ENCODE data around the gene CRYBG3. TPM values are rescaled to one million over a fixed set of nuclear protein-coding genes. Genes with fewer than 3 reads are reported as not detected.

The CRYBG3 gene
- polyA plus RNA-seq, 1 donor from 2014 or later = 1.3 TPM

DNA sequence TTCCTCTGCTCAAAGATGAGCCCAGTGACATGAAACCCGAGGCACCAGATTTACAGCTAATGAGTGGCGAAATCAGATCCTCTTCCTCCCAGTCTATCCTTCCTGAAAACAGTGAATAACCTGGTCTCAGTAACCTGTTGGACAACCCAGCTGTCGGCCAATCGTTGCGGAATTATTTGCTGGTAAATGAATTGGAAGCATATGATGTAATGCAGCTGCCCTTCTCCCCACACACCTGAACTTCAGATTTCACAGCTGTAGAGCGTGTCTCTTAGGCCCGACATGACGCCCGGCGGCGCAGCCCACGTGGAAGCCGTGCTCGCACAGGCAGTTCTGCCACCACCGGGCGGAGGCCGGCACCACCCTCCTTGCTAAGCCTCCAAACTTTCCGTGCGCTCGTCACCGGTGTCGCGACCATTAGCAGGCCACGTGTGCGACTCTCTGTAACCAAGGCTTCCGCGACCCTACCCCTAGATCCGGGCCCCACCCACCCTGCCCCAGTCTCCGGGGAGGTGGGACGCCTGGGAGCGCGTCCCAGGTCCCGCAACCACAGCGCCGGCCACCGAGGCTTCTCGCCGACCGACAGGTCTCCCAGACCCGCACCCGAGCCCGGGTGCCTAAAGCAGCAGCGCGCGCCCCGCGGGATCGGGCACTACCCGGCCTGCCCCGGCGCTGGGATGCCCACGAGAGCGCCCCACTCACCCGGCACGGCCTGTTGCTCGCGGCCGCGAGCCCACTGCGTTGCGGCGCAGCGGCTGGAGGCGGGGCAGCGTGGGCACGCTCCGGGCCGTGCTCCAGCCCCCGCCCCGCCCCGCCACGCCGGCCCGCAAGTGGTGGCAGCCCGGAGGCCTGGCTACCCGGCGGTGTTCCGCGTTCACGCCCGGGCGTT is 150.1 kb downstream of the CRYBG3 start, which contains the start of gene RIOX2:
RIOX2 (minus strand) TSS at position 753 of the 889 bp plus-strand sequence. CDS start 4,838 bp downstream, outside the sequence.
- Histone ChIP-seq H3K27ac (ENCODE audit: low read length) (no peak within 1 kb of the TSS), H3K4me3 (ENCODE audit: low read length) (peak within 1 kb of the TSS; percentile 65), H3K27me3 (ENCODE audit: insufficient read depth, low read depth, low read length) (no peaks in the 10 kb centered on the region), H4K20me1 (ENCODE audit: insufficient read depth) (no peaks in the 10 kb centered on the region), H3K4me2 (ENCODE audit: low read length) (no peak within 1 kb of the TSS), H3F3A (ENCODE audit: insufficient read depth, low read length, poor library complexity, severe bottlenecking) (no peaks in the 10 kb centered on the region), H3K9me2 (ENCODE audit: insufficient read depth, low read length) (no peaks in the 10 kb centered on the region), H3K36me3 (ENCODE audit: insufficient read depth, low read length) (no peaks in the 10 kb centered on the region), H3K9ac (ENCODE audit: low read length) (peak within 1 kb of the TSS; percentile 17), H3K79me2 (replicated peaks; ENCODE audit: insufficient read depth, low read length) (no peaks in the 10 kb centered on the region), H3K9me3 (ENCODE audit: low read length) (no peaks in the 10 kb centered on the region), H2AFZ (ENCODE audit: low read depth, low read length) (no peak within 1 kb of the TSS)
- TF ChIP-seq RAD21 (conservative IDR thresholded peaks at IDR 0.05) (no peak), EP300 (conservative IDR thresholded peaks at IDR 0.05; ENCODE audit: poor library complexity, severe bottlenecking) (no peak), EZH2 (IDR thresholded peaks at IDR 0.05; ENCODE audit: borderline replicate concordance, insufficient read depth, low read length, poor library complexity, severe bottlenecking) (no peak), SMC3 (conservative IDR thresholded peaks at IDR 0.05; ENCODE audit: poor library complexity) (no peak), POLR2AphosphoS5 (IDR thresholded peaks at IDR 0.05) (no peak), MXI1 (conservative IDR thresholded peaks at IDR 0.05; ENCODE audit: poor library complexity, severe bottlenecking) (peak; percentile 40), TAF1 (IDR thresholded peaks at IDR 0.05; ENCODE audit: low read depth) (no peak)
- TF ChIP-seq, protein P1, sequence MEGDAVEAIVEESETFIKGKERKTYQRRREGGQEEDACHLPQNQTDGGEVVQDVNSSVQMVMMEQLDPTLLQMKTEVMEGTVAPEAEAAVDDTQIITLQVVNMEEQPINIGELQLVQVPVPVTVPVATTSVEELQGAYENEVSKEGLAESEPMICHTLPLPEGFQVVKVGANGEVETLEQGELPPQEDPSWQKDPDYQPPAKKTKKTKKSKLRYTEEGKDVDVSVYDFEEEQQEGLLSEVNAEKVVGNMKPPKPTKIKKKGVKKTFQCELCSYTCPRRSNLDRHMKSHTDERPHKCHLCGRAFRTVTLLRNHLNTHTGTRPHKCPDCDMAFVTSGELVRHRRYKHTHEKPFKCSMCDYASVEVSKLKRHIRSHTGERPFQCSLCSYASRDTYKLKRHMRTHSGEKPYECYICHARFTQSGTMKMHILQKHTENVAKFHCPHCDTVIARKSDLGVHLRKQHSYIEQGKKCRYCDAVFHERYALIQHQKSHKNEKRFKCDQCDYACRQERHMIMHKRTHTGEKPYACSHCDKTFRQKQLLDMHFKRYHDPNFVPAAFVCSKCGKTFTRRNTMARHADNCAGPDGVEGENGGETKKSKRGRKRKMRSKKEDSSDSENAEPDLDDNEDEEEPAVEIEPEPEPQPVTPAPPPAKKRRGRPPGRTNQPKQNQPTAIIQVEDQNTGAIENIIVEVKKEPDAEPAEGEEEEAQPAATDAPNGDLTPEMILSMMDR (IDR thresholded peaks at IDR 0.05; ENCODE audit: poor library complexity, severe bottlenecking) = no peak
- TF ChIP-seq, protein P2, sequence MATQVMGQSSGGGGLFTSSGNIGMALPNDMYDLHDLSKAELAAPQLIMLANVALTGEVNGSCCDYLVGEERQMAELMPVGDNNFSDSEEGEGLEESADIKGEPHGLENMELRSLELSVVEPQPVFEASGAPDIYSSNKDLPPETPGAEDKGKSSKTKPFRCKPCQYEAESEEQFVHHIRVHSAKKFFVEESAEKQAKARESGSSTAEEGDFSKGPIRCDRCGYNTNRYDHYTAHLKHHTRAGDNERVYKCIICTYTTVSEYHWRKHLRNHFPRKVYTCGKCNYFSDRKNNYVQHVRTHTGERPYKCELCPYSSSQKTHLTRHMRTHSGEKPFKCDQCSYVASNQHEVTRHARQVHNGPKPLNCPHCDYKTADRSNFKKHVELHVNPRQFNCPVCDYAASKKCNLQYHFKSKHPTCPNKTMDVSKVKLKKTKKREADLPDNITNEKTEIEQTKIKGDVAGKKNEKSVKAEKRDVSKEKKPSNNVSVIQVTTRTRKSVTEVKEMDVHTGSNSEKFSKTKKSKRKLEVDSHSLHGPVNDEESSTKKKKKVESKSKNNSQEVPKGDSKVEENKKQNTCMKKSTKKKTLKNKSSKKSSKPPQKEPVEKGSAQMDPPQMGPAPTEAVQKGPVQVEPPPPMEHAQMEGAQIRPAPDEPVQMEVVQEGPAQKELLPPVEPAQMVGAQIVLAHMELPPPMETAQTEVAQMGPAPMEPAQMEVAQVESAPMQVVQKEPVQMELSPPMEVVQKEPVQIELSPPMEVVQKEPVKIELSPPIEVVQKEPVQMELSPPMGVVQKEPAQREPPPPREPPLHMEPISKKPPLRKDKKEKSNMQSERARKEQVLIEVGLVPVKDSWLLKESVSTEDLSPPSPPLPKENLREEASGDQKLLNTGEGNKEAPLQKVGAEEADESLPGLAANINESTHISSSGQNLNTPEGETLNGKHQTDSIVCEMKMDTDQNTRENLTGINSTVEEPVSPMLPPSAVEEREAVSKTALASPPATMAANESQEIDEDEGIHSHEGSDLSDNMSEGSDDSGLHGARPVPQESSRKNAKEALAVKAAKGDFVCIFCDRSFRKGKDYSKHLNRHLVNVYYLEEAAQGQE (IDR thresholded peaks at IDR 0.05; ENCODE audit: borderline replicate concordance) = no peak

DNA sequence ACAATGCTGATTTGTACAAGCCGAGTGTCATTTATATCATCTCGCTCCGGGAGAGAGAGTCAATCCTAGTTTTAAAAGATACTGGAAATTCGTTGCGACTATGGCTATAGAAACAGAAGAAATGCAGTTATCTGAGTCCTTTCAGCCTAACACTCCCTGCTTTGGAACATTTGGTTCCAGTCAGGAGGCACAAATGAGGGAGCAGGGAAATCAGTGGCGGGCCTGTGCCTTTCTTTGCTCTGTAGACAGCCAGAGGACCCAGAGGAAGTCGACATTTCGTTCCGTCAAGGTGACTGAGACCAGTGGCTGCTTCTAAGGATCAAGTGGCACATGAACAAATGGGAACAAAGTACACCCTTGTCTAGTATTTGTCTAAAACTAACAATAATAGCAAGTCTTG is 151.2 kb downstream of the CRYBG3 start:
- H3K4me2 ChIP-seq (ENCODE audit: low read length) = no peak overlapping the region

More for the DNA sequence above, 151.2 kb downstream of the CRYBG3 start:
- no peak overlapping the region for H3K9ac ChIP-seq (ENCODE audit: low read length)
- H3K4me3 ChIP-seq (ENCODE audit: low read length) = no peak overlapping the region
- no peaks in the 10 kb centered on the region for H3K79me2 ChIP-seq (replicated peaks; ENCODE audit: insufficient read depth, low read length)
- no peaks in the 10 kb centered on the region for H3K9me3 ChIP-seq (ENCODE audit: low read length)
- H3K27me3 ChIP-seq (ENCODE audit: insufficient read depth, low read depth, low read length) = no peaks in the 10 kb centered on the region
- no peak overlapping the region for H3K27ac ChIP-seq (ENCODE audit: low read length)
- TF ChIP-seq EZH2 (IDR thresholded peaks at IDR 0.05; ENCODE audit: borderline replicate concordance, insufficient read depth, low read length, poor library complexity, severe bottlenecking) (no peak), POLR2AphosphoS5 (IDR thresholded peaks at IDR 0.05) (no peak), EP300 (conservative IDR thresholded peaks at IDR 0.05; ENCODE audit: poor library complexity, severe bottlenecking) (no peak), SMC3 (conservative IDR thresholded peaks at IDR 0.05; ENCODE audit: poor library complexity) (no peak), TAF1 (IDR thresholded peaks at IDR 0.05; ENCODE audit: low read depth) (no peak), RAD21 (conservative IDR thresholded peaks at IDR 0.05) (no peak), MXI1 (conservative IDR thresholded peaks at IDR 0.05; ENCODE audit: poor library complexity, severe bottlenecking) (no peak)
- TF ChIP-seq, protein P2 (IDR thresholded peaks at IDR 0.05; ENCODE audit: borderline replicate concordance) = no peak
- TF ChIP-seq, protein P1 (IDR thresholded peaks at IDR 0.05; ENCODE audit: poor library complexity, severe bottlenecking) = no peak
- no peaks in the 10 kb centered on the region for H4K20me1 ChIP-seq (ENCODE audit: insufficient read depth)
- H3K9me2 ChIP-seq (ENCODE audit: insufficient read depth, low read length) = no peaks in the 10 kb centered on the region
- no peaks in the 10 kb centered on the region for H3F3A ChIP-seq (ENCODE audit: insufficient read depth, low read length, poor library complexity, severe bottlenecking)
- H2AFZ ChIP-seq (ENCODE audit: low read depth, low read length) = no peak overlapping the region
- no peaks in the 10 kb centered on the region for H3K36me3 ChIP-seq (ENCODE audit: insufficient read depth, low read length)
